Activated T-cell treated with anti-CD3 and anti-CD28 coated beads, Interleukin-2, amount 50 U/mL, for 1 hour (primary cell): Measurements from ENCODE around the gene ZBTB7C.

Experiments used
- DNase-seq: peaks from one replicate; pipeline ENCODE4 v3.0.0-alpha.2; 2020

Gene ZBTB7C

DNA sequence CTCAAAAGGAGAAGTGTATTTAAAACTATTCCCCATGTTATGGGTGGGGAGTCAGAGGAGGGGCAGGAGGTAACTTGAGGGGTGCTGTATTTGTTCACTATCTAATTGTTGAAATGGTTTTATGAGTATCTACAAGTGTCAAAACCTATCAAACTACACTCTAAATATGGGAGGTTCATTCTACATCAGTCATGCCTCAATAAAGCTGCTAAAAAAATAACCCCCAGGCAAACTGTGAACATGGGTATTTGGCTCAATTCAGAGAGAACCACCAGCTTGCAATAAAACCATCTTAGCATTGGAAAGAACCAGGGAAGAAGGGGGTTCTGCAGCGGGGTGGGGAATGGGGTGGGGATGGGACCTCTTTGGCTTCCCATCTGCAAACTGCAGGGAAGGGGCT lies 302.7 kb downstream of the ZBTB7C start:
- DNase-seq, result no peak

DNA sequence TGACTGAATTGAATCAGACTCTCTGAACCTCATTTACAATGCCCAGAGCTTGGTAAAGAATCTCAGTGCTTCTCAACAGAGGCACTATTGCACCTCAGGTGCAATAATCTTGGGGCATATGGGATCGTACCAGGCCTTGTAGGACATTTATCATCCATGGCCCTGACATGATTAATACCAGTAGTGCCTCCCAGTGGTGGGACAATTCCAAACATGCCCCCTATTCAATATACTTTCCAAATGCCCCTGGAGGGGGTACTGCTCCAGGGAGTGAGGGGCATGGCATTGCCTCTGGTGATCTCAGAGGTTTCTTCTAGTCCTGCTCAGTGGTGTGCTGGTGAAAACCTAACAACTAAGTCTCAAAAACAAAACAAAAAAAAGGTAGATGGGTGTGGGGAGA lies 303.9 kb downstream of the ZBTB7C start:
- no peak for DNase-seq

DNA sequence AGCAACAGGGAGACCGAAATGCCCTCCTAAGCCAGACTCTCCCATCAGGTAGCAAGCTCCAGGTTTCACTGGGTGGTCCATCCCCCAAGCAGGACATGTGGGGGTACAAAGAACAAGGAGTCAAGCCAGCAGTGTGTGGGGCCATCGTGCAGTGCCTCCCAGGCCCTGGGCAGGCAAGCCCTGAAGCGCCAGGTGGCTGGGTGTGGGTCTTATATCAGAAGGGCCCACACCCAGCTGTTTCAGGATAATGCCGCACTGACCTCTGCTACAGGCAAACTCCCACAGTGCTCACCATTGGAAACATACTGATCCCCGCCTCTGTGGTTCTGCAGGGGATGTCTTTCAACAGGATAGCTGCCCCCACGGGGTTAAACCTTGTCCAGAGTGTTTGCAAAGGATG lies 304.5 kb downstream of the ZBTB7C start:
- no peak for DNase-seq

DNA sequence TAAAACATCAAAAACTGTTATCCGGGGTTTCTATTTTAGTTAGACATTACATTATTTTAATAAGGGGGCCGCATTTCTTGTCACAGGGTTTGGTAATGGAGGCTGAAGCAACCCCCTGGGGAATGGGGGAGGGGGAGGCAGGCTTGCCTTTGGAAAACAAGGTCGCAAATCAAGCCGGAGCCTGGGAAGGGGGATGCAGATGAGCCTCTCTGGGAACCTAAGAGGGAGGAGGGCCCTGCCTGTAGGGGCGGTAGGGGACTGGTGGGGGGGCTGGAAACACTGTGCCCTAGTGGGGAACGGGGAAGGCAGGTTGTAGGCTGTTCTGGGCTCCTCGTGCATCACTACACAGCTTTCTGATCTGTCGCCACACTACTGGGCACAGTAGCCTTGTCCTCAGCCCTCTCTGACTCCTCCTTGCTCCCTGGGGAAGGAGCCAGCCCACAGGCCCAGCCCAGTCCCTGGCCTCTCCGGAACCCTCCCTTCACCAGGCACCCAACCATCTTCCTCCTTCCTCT lies 308.5 kb downstream of the ZBTB7C start:
- no peak for DNase-seq

DNA sequence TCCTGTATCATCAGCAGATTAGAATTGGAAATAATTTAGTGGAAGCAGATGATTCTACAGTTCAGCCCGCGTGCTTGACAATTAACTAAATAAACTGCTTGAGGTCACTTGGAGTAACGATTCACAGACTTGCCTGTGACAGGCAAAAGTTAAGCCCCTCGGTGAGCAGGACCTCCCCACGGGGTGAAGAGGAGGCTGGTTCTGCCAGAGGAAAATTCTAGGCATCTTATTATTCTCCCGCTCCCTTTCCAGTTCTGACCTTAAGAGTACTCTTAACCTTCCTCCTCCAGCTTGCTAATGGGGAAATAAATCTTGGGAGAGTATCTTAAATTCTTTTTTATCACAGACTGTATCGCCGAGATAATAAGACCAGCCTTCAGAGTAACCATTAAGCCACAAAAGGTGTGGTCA lies 309.0 kb downstream of the ZBTB7C start:
- DNase-seq, result no peak

DNA sequence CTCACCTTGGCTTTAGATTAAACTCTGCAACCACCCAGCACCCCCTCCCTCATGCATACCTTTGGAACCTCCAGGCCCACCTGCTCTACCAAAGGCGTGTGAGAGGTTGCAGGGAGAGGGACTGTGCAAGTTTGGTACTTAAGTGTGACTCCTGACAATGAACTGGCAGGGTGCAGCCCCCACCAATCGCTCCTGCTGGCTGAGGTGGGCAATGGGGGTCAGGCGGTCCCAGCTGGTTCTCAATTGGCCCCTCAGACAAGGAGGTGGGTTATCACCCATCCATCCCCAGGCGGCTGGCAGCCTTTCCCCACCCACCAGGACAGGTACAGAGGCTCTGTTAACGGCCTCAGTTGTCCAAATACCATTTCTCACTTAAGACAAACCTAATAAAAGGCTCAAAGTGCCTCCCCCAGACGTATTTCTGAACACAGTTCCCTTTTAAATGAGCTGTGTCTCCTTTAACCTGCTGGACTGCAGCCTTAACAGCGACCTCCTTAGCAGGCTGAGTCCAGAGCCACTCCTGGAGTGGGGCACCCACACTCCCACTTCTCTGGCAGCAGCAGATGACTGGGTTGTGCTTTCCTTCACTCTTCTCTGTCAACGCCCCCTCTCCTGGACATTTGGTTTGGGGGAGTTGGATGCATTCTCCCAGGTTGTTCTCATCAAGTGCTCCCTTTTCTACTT lies 309.6 kb downstream of the ZBTB7C start:
- DNase-seq, result no peak

DNA sequence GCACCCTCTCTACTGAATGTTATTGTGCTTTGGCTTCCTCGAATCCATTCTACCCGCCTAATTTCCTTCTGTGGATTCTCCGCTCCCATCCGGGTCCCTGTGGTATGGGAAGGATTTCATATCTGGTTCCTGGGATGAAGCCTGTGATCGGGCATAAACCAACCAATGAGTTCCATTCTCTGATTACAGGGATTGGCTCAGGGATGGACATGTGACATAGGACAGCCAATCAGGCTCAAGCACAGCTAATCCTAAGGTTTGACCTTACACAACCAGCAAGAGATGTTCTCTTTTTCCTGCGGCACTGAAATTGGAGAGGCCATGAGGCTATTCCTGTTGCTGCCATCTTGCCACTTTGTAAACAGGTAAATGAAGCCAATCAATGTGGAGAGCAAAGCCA lies 310.6 kb downstream of the ZBTB7C start:
- DNase-seq, result no peak

DNA sequence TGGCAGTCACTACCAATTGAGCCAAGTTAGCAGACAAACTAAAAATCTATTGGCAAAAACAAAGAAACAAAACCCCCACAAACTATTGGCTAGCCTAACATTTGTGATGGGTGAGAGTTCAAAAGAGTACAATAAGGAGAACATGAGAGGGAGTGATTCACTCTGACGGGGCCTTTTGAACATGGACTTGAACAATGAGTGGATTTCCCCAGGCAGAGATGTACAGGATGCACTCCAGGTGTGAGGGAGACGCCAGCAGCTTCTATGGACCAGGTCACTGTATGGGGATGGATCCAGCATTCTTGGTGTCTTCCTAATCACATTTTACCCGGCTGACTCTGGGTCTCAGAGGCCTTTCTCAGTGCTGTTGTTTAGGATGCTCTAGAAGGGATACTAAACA lies 311.2 kb downstream of the ZBTB7C start:
- no peak for DNase-seq

DNA sequence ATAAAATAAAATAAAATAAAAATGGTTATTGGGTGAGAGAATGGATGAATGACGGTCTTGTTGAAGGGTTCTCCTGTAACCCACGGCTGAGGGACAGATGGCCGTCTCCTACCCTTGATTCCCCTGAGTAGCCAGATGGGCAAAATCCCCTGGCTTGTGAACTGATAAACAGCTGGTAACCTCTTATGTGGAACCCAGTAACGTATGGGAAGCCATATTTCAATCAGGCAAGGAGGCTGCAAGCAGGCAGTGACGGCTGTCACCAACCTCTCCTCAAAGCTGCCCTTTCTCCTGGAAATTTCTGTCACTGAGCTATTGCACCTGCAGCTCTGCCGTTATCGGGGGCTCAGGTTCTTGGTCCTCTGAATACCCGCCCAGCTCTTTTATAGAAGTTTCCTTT lies 313.5 kb downstream of the ZBTB7C start:
- DNase-seq, result no peak

DNA sequence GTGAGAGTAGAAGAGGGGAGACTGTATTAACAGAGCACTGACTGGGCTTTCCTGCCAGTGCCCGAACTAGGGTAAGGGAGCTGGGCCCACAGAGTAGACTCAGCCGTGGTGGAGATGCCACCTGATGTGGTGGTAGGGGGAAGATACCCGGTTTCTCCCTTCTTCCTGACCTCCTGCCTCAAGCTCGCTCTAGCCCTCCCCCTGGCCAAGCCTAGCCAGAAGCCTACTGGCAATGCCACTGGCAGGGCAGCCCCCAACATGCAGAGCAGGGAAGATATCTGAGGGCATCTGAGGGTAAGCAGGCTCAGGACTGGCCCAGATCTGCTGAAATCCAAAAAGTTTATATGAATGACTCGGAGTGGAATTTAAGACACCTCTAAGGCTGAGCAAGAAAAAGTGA lies 316.1 kb downstream of the ZBTB7C start:
- no peak for DNase-seq

DNA sequence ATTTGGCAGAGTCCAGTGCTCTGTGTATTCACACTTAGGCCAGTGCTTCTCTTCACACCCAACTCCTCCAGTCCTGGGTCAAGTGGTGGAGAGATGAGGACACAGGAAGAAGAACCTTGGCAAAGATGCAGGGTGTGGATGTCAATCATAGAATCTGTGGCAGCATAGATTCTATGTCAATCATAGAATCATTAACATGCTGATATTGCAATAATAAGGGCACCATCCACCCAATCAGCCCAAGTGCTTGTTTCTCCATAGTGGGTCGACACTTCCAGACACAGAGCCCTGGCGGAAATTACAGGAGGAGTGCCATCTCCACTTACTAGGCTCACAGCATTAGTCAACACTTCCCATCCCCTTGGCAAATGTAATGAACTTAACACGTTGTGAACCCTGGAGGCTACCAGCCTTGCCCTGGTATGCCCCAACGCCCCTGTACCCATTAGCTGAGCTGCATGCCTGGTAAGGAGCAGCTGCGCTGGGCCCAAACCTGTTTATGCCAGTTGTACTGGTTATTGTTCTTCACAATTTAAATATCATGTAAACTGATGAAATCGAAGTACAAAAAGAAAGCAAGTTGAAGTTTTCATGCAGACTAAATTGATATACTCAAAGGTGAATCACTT lies 317.2 kb downstream of the ZBTB7C start:
- DNase-seq, result no peak

DNA sequence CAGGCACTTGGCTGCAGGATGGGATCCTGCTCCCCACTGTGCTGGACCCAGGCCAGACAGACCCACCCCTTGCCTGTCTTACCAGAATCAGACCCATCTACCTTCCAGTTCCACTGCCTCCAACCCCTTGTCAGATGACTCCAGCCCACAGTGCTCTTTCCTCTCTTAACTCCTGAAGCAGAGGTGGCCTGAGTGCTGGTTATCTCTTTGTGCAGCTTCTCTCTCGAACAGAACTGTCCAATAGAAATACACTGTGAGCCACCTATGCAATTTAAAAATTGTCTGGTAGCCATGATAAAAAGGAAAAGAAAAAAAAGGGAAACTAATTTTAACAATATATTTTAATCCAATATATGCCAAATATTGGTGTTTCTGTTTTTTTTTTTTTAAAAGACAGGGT lies 318.5 kb downstream of the ZBTB7C start:
- DNase-seq, result no peak

DNA sequence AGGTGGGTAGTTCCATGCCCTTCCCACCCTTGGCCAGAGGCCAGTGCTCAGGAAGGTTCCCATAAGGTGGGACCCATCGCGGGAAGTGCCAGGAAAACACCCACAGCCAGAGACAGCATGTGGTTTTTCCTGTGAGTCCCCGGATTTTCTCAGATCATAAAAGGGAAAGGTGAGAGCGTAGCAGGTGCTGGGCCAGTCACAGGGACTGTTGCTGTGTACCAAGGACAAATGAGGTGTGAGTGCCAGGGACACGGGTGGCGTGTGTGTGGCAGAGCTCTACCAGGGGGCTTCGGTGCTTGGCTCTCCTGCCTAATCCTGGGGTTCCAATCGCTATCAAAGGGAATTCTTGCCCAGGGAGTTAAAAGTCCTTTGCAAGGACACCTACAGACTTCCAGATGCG lies 319.2 kb downstream of the ZBTB7C start:
- no peak for DNase-seq

DNA sequence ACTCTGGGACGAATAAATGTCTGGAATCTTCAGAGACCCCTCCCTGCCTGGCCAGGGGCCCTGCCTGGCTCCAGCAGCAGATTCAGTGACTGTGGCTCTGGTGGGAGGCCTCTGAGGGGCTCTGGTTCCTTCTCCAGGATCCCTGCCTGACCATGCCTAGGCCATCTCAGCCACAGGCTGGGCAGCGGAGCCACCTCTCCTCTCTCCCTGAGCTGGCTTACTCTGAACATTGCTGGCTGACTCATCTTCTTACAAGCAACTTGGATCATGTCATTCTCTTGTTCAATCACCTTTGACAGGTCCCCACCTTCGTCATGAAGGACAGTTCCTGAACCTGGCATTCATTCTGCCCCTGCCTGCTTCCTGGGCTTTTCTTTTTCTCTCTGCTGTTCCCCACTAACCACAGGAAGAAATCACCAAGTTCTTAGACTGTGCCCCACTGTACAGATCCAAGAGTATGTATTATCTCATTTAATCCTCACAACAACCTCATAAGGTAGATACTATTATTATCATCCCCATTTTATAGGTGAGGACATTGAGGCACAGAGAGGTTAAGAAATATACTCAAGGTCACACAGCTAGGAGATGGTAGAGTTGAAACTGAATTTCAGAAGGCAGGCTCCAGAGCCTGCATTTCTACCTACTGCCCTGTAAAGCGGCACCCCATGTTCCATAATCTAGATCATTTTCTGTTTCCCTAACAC lies 323.2 kb downstream of the ZBTB7C start:
- DNase-seq, result no peak

DNA sequence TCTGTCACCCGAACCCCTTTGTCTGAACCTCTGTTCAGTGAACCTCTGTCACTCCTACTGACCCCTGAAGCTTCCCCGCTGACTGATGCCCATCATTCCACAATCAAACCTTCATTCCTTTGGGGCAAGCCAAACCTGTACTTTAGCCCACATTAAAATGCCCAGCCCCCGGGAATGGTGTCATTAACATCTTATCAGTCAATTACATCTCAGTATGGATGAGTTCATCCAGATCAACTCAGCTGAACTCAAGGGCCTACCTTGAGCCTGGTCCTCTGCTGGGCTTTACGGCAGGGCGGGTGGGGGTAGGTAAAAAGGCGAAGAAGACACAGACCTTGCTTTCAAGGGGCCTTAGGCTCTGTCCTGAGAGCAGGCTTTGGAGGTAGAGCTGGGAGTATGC lies 324.3 kb downstream of the ZBTB7C start:
- no peak for DNase-seq

DNA sequence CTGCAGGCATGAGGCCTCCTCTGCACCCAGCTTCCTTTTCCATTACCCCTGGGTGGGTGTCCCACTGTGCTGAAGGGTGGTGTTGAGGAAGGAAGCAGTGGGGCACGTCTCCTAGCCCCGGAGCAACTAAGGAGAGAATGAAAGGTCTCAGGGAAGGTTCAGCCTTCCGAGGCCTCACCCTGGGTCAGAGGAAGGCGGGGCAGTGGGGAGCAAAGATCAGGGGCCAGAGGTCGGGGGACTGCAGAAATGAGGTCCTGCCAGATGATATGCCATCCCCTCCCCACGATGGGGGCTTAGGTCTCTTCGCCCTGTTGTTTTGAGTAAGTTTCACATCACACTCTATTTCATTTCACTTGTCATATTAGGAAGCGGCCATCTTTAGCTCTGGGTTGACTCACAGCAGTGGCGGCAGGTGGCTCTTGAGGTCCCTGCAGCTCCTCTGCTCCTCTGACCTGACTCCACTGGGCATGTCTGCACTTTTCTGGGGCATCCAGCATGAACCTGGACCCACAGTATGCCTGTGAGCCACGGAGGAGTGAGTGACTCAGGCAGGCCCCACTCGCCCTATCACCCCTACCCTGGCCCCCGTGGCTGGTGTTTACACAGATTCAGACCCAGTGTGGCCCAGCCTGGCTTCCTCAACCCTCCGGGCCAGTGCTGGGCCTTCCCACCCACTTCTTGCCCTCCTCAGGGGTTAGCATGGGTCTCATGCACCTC lies 325.0 kb downstream of the ZBTB7C start:
- DNase-seq, result no peak

DNA sequence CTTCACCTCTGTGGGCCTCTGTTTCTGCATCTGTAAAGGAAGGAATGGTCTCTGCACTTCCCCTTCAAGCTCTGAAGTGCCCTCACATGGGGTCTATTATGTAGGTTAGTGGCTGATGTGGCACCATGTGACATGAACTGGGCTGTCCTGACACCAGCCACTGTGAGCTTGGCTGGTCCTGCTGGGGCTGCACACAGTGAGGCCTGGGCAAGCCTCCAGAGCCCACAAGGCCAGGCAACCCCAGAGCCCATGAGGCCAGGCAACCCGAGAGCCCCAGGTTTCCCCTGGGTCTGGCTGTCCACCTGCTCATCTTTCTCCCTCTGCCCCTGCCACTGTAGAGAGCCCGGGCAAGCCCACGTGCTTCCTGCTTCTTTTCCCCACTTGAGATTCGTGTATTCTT lies 328.6 kb downstream of the ZBTB7C start:
- no peak for DNase-seq

DNA sequence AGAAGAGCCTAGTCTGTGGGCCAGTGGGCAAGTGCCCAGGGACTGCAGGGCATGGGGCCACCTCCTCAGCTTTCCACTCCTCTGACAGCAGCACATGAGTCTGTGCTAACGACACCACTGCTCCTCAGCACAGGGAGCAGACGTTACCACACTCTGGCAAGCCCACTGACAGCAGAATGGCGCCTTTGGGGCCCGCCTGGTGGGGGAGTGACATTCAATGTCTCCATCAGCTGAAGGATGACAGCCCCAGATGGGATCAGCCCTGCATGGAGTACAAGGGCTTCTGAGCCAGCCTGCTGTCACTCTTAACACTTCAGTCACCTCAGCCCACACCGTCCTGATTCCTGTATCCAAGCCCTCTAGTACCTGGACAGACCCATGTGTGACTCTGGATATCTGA lies 329.3 kb downstream of the ZBTB7C start:
- no peak for DNase-seq

DNA sequence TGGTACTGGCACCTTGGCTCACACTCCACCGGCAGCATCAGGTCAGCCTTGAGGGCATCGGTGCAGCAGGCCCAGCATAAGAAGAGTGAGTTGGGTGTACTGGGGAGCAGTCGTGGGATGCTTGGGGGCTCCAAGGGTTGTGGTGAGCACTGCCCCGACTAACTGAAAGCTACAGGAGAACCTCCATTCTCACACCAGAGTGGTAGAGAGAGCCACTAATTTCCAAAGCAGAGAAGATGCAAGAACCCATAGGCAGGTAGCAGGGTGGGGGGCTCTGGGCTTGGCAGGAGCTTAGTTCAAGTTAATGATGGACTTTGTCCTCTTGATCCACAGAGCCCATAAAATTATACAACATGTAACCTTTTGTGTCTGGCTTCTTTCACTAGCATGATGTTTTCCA lies 330.7 kb downstream of the ZBTB7C start:
- no peak for DNase-seq

DNA sequence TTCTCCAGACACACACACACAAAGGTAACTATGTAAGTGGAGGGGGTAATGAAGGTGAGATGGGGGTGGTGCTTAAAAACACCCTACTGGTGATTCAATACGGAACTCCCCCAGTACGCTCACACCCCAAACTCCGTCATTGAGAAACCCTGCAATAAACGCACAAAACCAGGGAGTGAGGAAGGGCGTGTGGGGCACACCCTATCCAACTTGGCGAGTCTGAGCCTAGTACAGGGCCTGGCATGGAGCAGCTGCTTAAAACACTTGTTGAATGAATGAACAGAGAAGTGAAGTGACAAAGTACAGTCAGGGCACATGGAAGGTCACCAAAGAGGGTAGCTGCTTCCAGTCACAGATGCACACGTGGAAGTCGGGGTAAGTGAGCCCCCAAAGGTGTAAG lies 331.9 kb downstream of the ZBTB7C start:
- DNase-seq, result no peak

DNA sequence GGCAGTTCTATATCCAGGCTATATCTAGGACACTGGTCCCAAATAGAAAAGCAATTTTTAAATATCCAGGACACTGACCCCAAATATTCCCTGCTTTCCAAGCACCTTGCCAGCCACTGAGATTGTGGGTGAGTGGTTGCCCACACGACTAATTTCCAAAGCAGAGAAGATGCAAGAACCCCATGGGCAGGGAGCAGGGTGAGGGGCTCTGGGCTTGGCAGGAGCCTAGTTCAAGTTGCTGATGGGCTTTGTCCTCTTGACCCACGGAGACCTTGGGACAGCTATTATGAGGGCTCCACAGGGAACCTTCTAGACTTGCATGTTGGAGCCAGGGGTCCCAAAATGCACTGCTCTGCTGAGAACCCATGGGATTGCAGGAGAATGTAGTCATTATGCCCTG lies 332.7 kb downstream of the ZBTB7C start:
- no peak for DNase-seq

DNA sequence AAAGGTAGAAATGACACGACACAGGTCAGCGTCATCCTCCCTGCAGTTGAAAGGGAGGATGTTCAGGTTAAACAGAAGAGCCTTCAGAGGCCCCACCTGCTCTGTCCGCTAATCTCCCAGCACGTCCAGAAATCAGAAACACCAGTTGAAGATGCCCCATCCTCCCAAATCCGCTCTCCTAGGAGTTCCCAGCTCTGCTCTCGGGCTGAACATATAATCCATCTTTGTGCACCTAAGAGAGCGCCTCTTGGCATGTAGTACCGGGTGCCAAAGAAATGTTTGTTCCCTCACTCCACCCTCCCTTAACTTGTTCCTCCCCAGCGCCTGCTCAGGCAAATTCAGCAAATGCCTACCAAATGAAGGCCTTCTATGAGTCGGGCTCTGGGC lies 333.5 kb downstream of the ZBTB7C start:
- no peak for DNase-seq

DNA sequence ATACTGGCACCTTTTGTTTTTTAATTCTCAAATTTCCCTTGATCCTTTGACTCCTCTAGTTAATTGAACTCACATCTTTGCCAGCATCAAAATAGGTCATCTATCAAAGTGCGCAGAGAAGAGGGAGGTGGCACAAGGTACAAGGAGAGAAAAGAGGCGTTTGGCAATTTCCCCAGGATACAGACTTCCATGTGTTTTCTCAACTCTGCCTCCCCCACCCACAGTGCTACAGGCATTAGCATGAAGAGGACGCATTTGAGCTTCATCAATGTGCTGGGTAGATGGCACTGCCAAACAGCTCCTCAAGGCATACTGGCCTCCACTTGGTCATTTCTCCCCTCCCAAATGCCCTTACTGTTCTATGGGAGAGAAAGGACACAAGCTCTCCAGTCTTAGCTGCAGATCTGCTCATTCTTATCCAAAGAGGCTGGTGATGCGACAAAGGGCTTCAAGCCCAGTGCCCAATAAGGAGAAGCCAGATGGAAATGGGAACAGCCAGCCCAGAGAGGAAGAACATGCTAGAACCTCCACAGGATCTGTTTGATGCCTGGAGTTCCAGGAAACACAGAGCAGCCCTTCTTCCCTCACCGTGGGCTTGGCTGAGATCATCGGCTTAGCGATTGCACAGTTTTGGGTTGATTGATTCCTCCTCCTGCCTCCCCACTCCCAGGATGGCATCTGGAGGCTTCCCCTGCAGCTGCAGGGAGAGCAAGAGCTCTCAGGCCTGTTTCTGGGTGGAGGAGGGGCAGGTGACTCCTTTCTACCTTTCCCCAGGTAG lies 334.1 kb downstream of the ZBTB7C start:
- DNase-seq, result no peak
